Ramos (cell line): ENCODE measurements around the gene SF3A1.
"Not testable (repeated sequence)": the region's sequence is repeated elsewhere in the genome, so short reads cannot be mapped to it uniquely, and the experiment has no call there.

Experiments used
- in situ Hi-C: fragments of 300-500 bp; cut with MboI; formaldehyde crosslinking; loops from one replicate; pipeline ENCODE4 v1.14.3; 2022; ENCODE audit warnings: low sequenced_read_pairs; ENCODE audit not compliant: unreplicated experiment

SF3A1 gene, protein sequence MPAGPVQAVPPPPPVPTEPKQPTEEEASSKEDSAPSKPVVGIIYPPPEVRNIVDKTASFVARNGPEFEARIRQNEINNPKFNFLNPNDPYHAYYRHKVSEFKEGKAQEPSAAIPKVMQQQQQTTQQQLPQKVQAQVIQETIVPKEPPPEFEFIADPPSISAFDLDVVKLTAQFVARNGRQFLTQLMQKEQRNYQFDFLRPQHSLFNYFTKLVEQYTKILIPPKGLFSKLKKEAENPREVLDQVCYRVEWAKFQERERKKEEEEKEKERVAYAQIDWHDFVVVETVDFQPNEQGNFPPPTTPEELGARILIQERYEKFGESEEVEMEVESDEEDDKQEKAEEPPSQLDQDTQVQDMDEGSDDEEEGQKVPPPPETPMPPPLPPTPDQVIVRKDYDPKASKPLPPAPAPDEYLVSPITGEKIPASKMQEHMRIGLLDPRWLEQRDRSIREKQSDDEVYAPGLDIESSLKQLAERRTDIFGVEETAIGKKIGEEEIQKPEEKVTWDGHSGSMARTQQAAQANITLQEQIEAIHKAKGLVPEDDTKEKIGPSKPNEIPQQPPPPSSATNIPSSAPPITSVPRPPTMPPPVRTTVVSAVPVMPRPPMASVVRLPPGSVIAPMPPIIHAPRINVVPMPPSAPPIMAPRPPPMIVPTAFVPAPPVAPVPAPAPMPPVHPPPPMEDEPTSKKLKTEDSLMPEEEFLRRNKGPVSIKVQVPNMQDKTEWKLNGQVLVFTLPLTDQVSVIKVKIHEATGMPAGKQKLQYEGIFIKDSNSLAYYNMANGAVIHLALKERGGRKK

DNA sequence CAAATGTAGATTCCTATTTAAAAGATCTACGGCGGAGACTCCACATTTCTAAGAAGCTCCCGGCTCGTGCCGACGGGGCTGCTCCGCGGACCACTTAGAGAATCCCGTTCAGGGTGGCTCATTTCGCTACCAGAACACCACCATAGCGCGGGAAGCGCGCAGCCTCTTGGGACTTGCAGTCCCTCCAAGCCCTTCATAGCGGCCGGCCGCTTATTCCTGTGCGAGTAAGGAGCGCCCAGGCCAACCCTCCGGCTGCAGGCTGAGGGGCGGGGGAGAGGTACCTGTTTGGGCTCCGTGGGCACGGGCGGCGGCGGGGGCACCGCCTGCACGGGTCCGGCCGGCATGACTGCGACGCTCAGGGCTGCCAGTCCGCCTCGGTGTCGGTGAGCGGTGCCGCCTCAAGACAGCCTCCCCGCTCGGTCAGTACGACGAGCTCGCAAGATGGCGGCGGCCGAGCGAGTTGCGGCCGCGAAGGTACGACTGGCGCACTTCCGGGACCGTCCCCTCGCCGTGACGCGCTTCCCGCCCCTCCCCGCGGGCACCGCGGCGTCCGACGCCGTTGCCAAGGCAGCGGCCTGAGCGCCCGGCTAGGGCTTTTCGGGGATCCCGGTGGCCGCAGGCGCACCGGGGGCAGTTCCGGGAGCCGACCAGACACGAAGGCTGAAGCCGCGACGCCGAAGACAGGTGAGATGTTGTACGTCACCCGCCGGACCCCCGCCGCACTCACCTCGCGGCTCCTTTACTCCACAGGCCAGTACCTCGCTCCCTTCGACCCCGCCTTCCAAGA lies at the start of gene SF3A1, which contains the start of gene CCDC157:
Gene SF3A1 (minus strand): TSS at position 446 of the 787 bp plus-strand sequence. CDS start 102 bp downstream, at position 344.
Gene CCDC157 (plus strand): TSS at position 559 of the 787 bp plus-strand sequence. CDS start 8,994 bp downstream, outside the sequence.
- in situ Hi-C loops, result no loop called here

GRCh38 chr22:30406400-30406799 lies 49.7 kb upstream of the SF3A1 start:
- in situ Hi-C loops, result no loop called here

DNA sequence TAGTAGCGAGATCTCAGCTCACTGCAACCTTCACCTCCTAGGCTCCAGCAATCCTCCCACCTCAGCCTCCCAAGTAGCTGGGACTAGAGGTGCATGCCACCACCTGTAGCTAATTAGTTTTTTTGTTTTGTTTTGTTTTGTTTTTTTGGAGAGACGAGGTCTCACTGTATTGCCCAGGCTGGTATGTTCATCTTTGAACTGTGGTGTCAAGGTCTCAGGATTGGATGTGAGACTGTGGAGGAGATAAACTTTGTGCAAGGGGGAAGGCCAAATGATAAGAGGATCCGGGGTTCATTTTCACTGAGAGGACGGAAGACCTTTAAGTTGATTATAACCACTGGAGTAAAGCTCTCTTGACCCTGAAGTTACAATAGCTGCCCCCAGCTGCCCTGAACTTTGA lies 49.0 kb upstream of the SF3A1 start:
- in situ Hi-C loops, result no loop called here

DNA sequence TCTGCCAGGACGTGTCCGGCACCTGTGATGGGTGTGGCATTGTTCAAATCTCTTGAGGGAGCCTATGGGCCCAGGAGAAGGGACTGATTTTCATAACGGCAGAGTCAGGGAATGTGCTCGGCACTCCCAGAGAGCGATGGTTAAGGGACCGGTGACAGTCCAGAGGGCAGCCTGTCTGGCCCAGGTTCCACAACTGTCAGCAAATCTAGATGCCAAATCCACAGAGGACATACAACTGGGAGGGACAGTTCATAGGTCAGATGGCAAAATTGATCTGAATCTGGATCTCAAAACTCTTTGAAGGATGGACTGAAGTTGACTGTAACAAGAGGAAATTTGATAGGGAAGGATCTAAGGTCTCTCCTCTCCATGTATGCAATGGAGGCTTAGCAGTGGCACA lies 47.6 kb upstream of the SF3A1 start:
- in situ Hi-C loops, result no loop called here

DNA sequence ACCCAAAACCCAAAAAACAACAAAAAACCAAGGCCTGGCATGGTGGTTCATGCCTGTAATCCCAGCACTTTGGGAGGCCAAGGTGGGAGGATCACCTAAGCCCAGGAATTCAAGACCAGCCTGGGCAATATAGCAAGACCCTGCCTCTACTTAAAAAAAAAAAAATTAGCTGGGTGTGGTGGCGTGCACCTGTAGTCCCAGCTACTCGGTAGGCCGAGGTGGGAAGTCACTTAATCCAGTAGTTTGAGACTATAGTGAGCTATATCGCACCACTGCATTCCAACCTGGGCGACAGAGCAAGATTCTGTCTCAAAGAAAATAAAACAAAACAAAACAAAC lies 46.0 kb upstream of the SF3A1 start:
- in situ Hi-C loops, result not testable (repeated sequence)

GRCh38 chr22:30402028-30402765 lies 45.5 kb upstream of the SF3A1 start:
- in situ Hi-C loops, result no loop called here

DNA sequence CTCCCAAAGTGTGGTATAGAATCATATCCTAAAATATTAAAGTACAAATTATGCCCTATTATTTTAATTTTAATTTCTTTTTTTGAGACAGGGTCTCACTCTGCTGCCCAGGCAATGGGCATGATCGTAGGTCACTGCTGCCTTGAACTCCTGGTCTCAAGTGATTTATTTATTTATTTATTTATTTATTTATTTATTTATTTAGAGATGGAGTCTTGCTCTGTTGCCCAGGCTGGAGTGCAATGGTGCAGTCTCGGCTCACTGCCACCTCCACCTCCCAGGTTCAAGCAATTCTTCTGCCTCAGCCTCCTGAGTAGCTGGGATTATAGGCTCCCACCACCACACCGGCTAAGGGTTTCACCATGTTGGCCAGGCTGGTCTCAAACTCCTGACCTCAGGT lies 44.3 kb upstream of the SF3A1 start:
- in situ Hi-C loops, result not testable (repeated sequence)

DNA sequence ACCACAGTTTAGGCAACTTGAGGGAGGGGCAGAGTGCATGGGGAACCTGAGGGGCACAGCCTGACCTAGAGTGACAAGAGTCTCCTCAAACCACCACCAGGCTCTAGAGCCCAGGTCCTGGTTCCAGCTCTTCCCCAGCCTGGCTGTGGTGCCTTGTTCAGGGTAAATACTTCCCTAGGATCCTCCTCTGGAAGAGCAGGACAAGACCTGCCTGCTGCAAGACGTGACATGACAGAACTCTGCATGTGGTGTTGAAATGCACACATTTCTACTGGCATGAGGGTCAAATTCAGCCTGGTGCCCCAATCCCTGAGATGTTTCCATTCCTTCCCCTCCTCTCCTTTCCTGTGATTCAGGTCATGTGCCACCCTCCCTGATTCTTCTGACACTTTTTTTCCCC lies 43.5 kb upstream of the SF3A1 start:
- in situ Hi-C loops, result no loop called here

GRCh38 chr22:30399718-30400117 lies 43.0 kb upstream of the SF3A1 start:
- in situ Hi-C loops, result no loop called here

DNA sequence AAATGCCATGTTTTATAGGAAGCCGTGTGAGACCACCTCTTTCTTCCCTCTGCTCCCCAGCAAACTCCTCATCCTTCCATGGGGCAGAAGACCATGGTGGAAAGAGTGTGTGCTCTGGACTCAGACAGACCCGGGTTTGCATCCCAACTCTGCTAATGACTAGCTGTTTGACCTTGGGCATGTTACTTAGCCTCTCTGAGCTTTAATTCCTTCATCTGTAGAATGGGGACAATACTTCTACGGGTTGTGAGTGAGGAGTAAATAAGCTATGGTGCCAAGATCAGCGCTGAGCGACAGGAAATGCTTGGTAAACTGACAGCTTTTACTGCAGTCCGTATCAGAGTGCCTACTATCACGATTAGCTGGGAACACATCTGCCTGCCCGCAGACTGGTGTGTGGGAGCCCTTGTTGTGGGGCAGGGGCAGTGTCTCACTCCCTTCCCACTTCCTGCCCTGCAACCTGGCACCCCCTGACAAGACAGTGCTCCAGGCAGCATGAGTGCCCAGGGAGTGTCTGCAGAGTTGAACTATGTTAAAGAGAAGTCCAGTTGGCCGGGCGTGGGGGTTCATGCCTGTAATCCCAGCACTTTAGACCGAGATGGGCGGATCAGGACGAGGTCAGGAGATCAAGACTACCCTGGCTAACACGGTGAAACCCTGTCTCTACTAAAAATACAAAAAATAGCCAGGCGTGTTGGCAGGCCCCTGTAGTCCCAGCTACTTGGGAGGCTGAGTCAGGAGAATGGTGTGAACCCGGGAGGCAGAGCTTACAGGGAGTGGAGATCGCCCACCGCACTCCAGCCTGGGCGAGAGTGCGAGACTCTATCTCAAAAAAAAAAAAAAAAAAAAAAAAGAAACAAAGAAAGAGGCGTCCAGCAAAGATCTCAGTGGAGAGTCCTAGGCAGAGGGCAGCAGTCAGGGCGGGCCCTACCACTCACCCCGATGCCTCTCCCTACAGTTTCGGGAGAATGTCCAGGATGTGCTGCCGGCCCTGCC lies 42.3 kb upstream of the SF3A1 start:
- in situ Hi-C loops, result no loop called here

DNA sequence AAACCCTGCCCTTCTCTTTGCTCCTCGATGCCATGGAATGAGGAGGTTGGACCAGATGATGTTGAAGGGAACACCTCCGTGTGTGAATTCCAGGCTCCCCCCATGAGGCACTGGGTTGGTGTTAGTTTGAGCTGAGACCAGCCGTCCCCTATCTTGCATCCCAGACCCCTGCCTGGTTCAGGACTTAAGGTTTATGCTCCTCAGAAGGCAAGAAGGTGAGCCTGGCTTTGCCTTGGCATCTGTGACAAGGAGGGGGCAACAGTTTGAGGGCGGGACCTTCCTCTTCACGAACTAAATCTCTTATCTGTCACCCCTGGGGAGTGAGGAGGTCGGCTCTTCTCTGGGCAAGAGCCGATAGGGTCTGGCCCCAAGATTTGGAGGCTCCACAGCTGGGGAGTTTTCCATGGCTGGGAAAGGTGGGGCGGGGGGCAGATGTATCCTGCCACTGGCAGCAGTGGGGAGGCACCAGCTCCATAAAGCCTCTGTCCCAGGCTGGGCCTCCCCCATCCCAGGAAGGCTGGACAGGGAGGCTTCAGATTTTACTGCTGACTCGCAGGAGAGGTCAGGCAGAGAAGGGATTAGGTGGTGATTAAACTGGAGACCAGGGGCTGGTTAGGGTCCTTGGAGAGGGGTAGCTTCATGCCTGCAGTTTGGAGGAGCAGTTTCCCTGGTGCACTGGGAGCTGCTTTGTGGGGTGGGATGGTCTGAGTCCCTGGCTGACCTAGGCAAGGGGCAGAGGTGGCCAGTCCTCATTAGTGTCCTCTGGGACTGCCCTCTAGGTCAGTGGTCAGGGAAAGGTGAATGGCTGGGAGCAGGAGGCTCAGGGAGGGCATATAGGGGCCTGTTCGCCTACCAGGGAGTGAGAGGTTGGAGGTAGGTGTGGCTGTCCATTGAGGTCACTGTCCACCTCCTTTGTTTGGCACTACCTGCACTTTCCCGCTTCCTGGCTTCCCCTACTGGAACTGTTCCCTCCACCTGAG lies 41.3 kb upstream of the SF3A1 start:
- in situ Hi-C loops, result no loop called here

- in situ Hi-C loops, result no loop called here
Observed at GRCh38 chr22:30396871-30397655, 40.4 kb upstream of the SF3A1 start, which contains the start of gene SEC14L2. SEC14L2 (plus strand) TSS chr22:30397018; CDS start chr22:30397117, 99 bp downstream.

GRCh38 chr22:30393885-30394284 lies 37.2 kb upstream of the SF3A1 start:
- in situ Hi-C loops, result loop anchor here (5.0 kb wide), 1 partner anchor 88 kb away; no protein-coding TSS in a partner anchor

GRCh38 chr22:30393322-30393680 lies 36.6 kb upstream of the SF3A1 start:
- in situ Hi-C loops, result loop anchor here (5.0 kb wide), 1 partner anchor 89 kb away; no protein-coding TSS in a partner anchor

GRCh38 chr22:30392661-30393321 lies 36.1 kb upstream of the SF3A1 start:
- in situ Hi-C loops, result loop anchor here (5.0 kb wide), 1 partner anchor 90 kb away; no protein-coding TSS in a partner anchor
